GM12878 (cell line): ENCODE data around the gene LACTBL1. TPM values are rescaled to one million over a fixed set of nuclear protein-coding genes. Genes with fewer than 3 reads are reported as not detected.

ENCODE experiments used
- ATAC-seq: fragments of 200-7000 bp; cut with Tn5 transposase; 3 replicates; pipeline ENCODE4 v1.9.1; 2020; ENCODE audit warnings: mild to moderate bottlenecking, moderate library complexity
- BruUV-seq: library from RNA; stranded (reverse); fragments of 400-500 nt; replicated peaks from 2 replicates; lab custom pipeline; 2021; lab: Mats Ljungman, UMichigan
- CTCF ChIA-PET: fragments of 300-600 bp; sonication (Branson Sonifier 250); formaldehyde crosslinking; extraction: SDS; loops from one replicate; lab custom pipeline; 2021; ENCODE audit warnings: inconsistent platforms; lab: Yijun Ruan, JAX
- POLR2A ChIA-PET: fragments of 350-600 bp; formaldehyde crosslinking; extraction: SDS; loops from one replicate; lab custom pipeline; 2021; ENCODE audit warnings: inconsistent platforms; lab: Charles Lee
- RAD21 ChIA-PET: fragments of 300-600 bp; sonication (Branson Sonifier 250); formaldehyde crosslinking; loops from one replicate; lab custom pipeline; 2023; ENCODE audit warnings: antibody characterized with exemption; ENCODE audit not compliant: unreplicated experiment; lab: Charles Lee
- SMC1A ChIA-PET: fragments of 300-600 bp; sonication (Branson Sonifier 250); formaldehyde crosslinking; loops from one replicate; lab custom pipeline; 2023; ENCODE audit not compliant: unreplicated experiment, uncharacterized antibody; lab: Charles Lee
- DNase-seq: peaks from one replicate; pipeline ENCODE4 v3.0.0-alpha.2; 2011; ENCODE audit warnings: low read depth, low spot score
- FAIRE-seq: peaks from 3 replicates; lab custom pipeline; 2011; peaks lifted over from hg19 to GRCh38; lab: Jason Lieb, UNC
- H2AFZ ChIP-seq: 2 replicates; pipeline ENCODE4 v1.6.0; 2011; ENCODE audit warnings: low read depth, low read length, control low read depth; ENCODE audit not compliant: control insufficient read depth
- H3K27ac ChIP-seq: 2 replicates; pipeline ENCODE4 v1.5.1; 2011; ENCODE audit warnings: control low read depth; ENCODE audit not compliant: control insufficient read depth, insufficient read depth
- H3K27me3 ChIP-seq, 2 experiments: replicated peaks in 1 of 2; 2 replicates each; pipeline versions ENCODE4 v1.6.0 to v1.6.1; 2011; ENCODE audit warnings: low read length in 1 of 2; ENCODE audit not compliant: control insufficient read depth in 2 of 2, insufficient read depth in 2 of 2
- H3K36me3 ChIP-seq, 2 experiments: 2 replicates each; pipeline ENCODE4 v1.5.1; 2011; ENCODE audit warnings: low read length in 1 of 2; ENCODE audit not compliant: control insufficient read depth in 2 of 2, insufficient read depth in 2 of 2
- H3K4me1 ChIP-seq: 2 replicates; pipeline ENCODE4 v1.6.1; 2011; ENCODE audit warnings: mild to moderate bottlenecking, low read length, moderate library complexity, mixed read lengths; ENCODE audit not compliant: control insufficient read depth, insufficient read depth
- H3K4me2 ChIP-seq: 2 replicates; pipeline ENCODE4 v1.6.0; 2011; ENCODE audit warnings: control low read depth; ENCODE audit not compliant: control insufficient read depth, insufficient read depth
- H3K4me3 ChIP-seq: fragments of 200-600 bp; sonication (generic); 2 replicates; pipeline ENCODE4 v1.5.1; 2016
- H3K79me2 ChIP-seq: 2 replicates; pipeline ENCODE4 v1.6.0; 2011; ENCODE audit warnings: low read length; ENCODE audit not compliant: control insufficient read depth, insufficient read depth
- H3K9ac ChIP-seq: 2 replicates; pipeline ENCODE4 v1.8.0; 2011; ENCODE audit warnings: low read length, control low read depth, mixed read lengths; ENCODE audit not compliant: control insufficient read depth, insufficient read depth
- H3K9me3 ChIP-seq: replicated peaks from 3 replicates; pipeline ENCODE4 v1.5.1; 2011; ENCODE audit warnings: mild to moderate bottlenecking, low read length; ENCODE audit not compliant: control insufficient read depth, insufficient read depth
- H4K20me1 ChIP-seq: 2 replicates; pipeline ENCODE4 v1.6.0; 2011; ENCODE audit not compliant: control insufficient read depth, insufficient read depth
- ASH2L ChIP-seq: fragments of 300-600, 200-600 bp; sonication (generic); IDR thresholded peaks from 2 replicates; pipeline ENCODE4 v1.6.1; 2017; ENCODE audit warnings: low read depth, mild to moderate bottlenecking, borderline replicate concordance
- ATF2 ChIP-seq: IDR thresholded peaks from 2 replicates; pipeline ENCODE4 v1.6.1; 2012; ENCODE audit warnings: low read length, inconsistent platforms
- EP300 ChIP-seq, 2 experiments: fragments of 150-350 bp in 1 of 2; IDR thresholded peaks; 2 replicates each; pipeline ENCODE4 v1.6.1; 2011 to 2012; ENCODE audit warnings: low read depth in 2 of 2, low read length in 2 of 2, borderline replicate concordance in 1 of 2, improper control_type of control experiment in 1 of 2, inconsistent platforms in 1 of 2; ENCODE audit not compliant: control insufficient read depth in 1 of 2
- HSF1 ChIP-seq: fragments of 150-350 bp; IDR thresholded peaks from 2 replicates; pipeline ENCODE4 v1.6.1; 2014; ENCODE audit warnings: mild to moderate bottlenecking, low read depth, low read length
- MYC ChIP-seq: IDR thresholded peaks from 2 replicates; pipeline ENCODE4 v1.6.1; 2011; ENCODE audit warnings: mild to moderate bottlenecking, low read length, moderate library complexity, inconsistent platforms; ENCODE audit not compliant: insufficient read depth, insufficient replicate concordance, insufficient read length, severe bottlenecking
- NFYB ChIP-seq: IDR thresholded peaks from 2 replicates; pipeline ENCODE4 v1.6.1; 2011; ENCODE audit warnings: low read depth, mild to moderate bottlenecking, low read length, improper control_type of control experiment, moderate library complexity; ENCODE audit not compliant: insufficient read depth
- RAD51 ChIP-seq: fragments of 450-650 bp; IDR thresholded peaks from 2 replicates; pipeline ENCODE4 v1.6.1; 2016; ENCODE audit warnings: moderate library complexity, mild to moderate bottlenecking, inconsistent platforms
- SMARCA5 ChIP-seq: fragments of 450-650 bp; IDR thresholded peaks from 2 replicates; pipeline ENCODE4 v1.6.1; 2017; ENCODE audit warnings: mild to moderate bottlenecking
- SUZ12 ChIP-seq: fragments of 200-600 bp; sonication (generic); IDR thresholded peaks from one replicate; pipeline ENCODE4 v1.6.1; 2018; ENCODE audit warnings: antibody characterized with exemption, mild to moderate bottlenecking; ENCODE audit not compliant: unreplicated experiment
- TBL1XR1 ChIP-seq: IDR thresholded peaks from 2 replicates; pipeline ENCODE4 v1.6.1; 2012; ENCODE audit warnings: low read depth, low read length, improper control_type of control experiment
- ZBTB11 ChIP-seq: fragments of 450-650 bp; formaldehyde crosslinking; IDR thresholded peaks from 2 replicates; pipeline ENCODE4 v1.5.0; 2022; ENCODE audit warnings: mild to moderate bottlenecking, missing genetic modification characterization
- ZBTB33 ChIP-seq: fragments of 450-650 bp; IDR thresholded peaks from 2 replicates; pipeline ENCODE4 v1.6.1; 2017; ENCODE audit warnings: mild to moderate bottlenecking
- ZNF207 ChIP-seq: fragments of 450-650 bp; IDR thresholded peaks from 2 replicates; pipeline ENCODE4 v1.6.1; 2014; ENCODE audit warnings: antibody characterized with exemption, mild to moderate bottlenecking, borderline replicate concordance
- WGBS: methylation state at CpG from one replicate; pipeline ENCODE4 v1.1.6; 2016; ENCODE audit warnings: low lambda C conversion rate; ENCODE audit not compliant: insufficient replicate concordance, insufficient coverage; ENCODE audit errors: missing lambda C conversion rate; 5-methylcytosine and 5-hydroxymethylcytosine counted together
- in situ Hi-C: fragments of 300-500 bp; cut with MboI; formaldehyde crosslinking; loops from 9 replicates; pipeline ENCODE4 v1.14.3; 2018; ENCODE audit warnings: mixed read lengths
- intact Hi-C: fragments of 100-400 bp; cut with micrococcal nuclease; formaldehyde crosslinking; loops from one replicate; pipeline ENCODE4 v1.14.2; 2022; ENCODE audit not compliant: unreplicated experiment
- polyA plus RNA-seq, 11 experiments: library from polyadenylated mRNA; depleted of rRNA in 4 of 11; unstranded in 6 of 11; stranded (reverse) in 5 of 11; fragments of >200 nt; fragmentation: Nextera tagmentation in 4 of 11; fragmentation: Illumina TruSeq in 1 of 11; extraction: Ambion mirVana in 4 of 11; extraction: Trizol in 1 of 11; gene quantifications; 1 replicate in 1 of 11; 2 replicates in 10 of 11; pipeline versions ENCODE4 v1.2.1 to v1.2.3, GENCODE V29; 2011 to 2016; ENCODE audit warnings: inconsistent platforms in 2 of 11, missing spikeins in 2 of 11, low read depth in 1 of 11
- total RNA-seq, 4 experiments: library from RNA; depleted of rRNA in 3 of 4; stranded (reverse); fragments of >200 nt in 3 of 4; fragmentation: Illumina TruSeq in 1 of 4; extraction: Trizol in 1 of 4; gene quantifications; 2 replicates each; pipeline versions ENCODE4 v1.2.1 to v1.2.3, GENCODE V29; 2013 to 2021

Gene LACTBL1
- total and polyA plus RNA-seq, 10 of the 15 experiments (the other 5 are each of a cell fraction or from before 2014, with no cell fraction given), result 0.08 TPM; not detected in 9

GRCh38 chr1:22903113-22903512 is 69.6 kb downstream of the LACTBL1 start:
- Histone ChIP-seq H3K4me1 (no peaks in the 10 kb centered on the region; the same call in 1 of the 2 replicates), H2AFZ (no peak overlapping the region), H4K20me1 (no peaks in the 10 kb centered on the region), H3K4me2 (no peak overlapping the region), H3K27me3 (peaks cover 0 to 1% of the 10 kb centered on the region in 2 experiments; a peak in 2 of 4 replicates), H3K79me2 (no peaks in the 10 kb centered on the region), H3K4me3 (no peak overlapping the region), H3K9me3 (no peaks in the 10 kb centered on the region; the same call in 2 of the 3 replicates), H3K9ac (no peak overlapping the region), H3K36me3 (no peaks in the 10 kb centered on the region), H3K27ac (no peak overlapping the region)
- ChIA-PET RAD21 (no interaction called here), SMC1A (no interaction called here), POLR2A (no interaction called here), CTCF (no interaction called here)
- ATAC-seq (no peak), FAIRE-seq (no peak), DNase-seq (no peak)
- WGBS, result 30% methylated on average over 3 of the region's 3 CpGs
- BruUV-seq, result no TSS peak
- in situ Hi-C loops (no loop called here), intact Hi-C loops (no loop called here)
- no peak for TF ChIP-seq ATF2
- no peak for TF ChIP-seq SMARCA5
- no peak for TF ChIP-seq ZBTB11
- no peak for TF ChIP-seq EP300 (IDR thresholded peaks at IDR 0.05; ENCODE audit: borderline replicate concordance in 1 of 2, control insufficient read depth in 1 of 2, low read depth in 2 of 2, low read length in 2 of 2)
- no peak for TF ChIP-seq RAD51
- no peak for TF ChIP-seq TBL1XR1
- no peak for TF ChIP-seq MYC
- TF ChIP-seq HSF1, result no peak
- TF ChIP-seq ZNF207, result no peak
- TF ChIP-seq NFYB, result no peak
- no peak for TF ChIP-seq ZBTB33
- no peak for TF ChIP-seq ASH2L
- TF ChIP-seq SUZ12, result no peak
